CD4-positive, alpha-beta T cell treated with Interleukin-6 at 100 ng/mL for 8 hours (primary cell): Measurements from ENCODE around the gene TUBAL3.
"Not testable (repeated sequence)": the region's sequence is repeated elsewhere in the genome, so short reads cannot be mapped to it uniquely, and the experiment has no call there.

Source experiments
- DNase-seq: peaks from one replicate; pipeline ENCODE4 v3.0.0-alpha.2; 2020; ENCODE audit warnings: mixed read lengths, low spot score

Gene TUBAL3

GRCh38 chr10:5423771-5424170, 19.1 kb upstream of the TUBAL3 start:
- DNase-seq: no peak

- DNase-seq: no peak
Measured at GRCh38 chr10:5419466-5420094, 15.0 kb upstream of the TUBAL3 start.

DNA sequence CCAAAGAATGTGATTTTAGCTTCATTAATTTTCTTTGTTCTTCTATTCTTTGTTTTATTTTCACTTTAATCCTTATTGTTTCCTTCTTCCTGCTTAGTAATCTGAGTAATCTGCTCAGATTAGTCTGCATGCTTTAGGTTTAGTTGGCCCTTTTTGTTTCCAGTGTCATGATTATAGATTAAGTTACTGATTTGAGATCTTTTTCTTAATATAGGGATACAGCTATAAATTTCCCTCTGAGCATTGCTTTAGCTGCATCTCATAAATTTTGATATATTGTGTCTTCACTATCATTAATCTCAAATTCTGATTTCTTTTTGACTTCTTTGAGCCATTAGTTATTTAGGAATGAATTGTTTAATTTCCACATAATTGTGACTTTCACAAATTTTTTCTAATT, 14.0 kb upstream of the TUBAL3 start:
- no peak for DNase-seq

- DNase-seq: no peak
Measured at GRCh38 chr10:5416981-5417380, 12.4 kb upstream of the TUBAL3 start.

- no peak for DNase-seq
Measured at GRCh38 chr10:5413012-5413938, 8.6 kb upstream of the TUBAL3 start.

- peak; percentile 49 for DNase-seq
Measured at GRCh38 chr10:5412277-5412941, 7.8 kb upstream of the TUBAL3 start, which contains the start of gene NET1. NET1 (plus strand) TSS chr10:5412557; CDS start chr10:5412693, 136 bp downstream.

DNA sequence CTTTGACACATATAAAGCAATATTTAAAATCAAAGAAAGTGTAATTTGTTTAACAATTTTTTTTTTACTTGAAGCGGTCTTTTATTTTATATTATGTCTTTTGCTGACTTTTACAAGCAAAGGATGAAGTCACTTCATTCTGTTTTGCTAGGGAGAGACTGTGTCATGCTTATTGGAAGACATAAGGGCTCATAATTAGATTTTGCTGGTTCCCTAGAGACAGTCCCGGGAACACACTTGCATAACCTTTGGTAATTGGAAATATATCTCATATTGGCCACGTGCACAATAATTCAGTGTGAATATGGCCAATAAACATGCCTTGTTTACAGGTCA, 7.3 kb upstream of the TUBAL3 start:
- no peak for DNase-seq

DNA sequence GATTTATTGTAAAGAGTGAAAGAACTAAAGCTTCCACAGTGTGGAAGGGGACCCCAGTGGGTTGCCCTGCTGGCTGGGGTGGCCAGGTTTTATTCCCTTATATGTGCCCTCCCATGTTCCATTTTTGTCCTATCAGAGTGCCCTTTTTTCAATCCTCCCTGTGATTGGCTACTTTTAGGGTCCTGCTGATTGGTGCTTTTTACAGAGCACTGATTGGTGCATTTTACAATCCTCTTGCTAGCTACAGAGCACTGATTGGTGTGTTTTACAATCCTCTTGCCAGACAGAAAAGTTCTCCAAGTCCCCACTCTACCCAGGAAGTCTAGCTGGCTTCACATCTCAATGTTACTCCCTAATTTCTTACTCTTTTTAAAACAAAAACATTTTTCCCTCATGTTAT, 6.2 kb upstream of the TUBAL3 start:
- DNase-seq: not testable (repeated sequence)

- no peak for DNase-seq
Measured at GRCh38 chr10:5406918-5407317, 2.3 kb upstream of the TUBAL3 start.

DNA sequence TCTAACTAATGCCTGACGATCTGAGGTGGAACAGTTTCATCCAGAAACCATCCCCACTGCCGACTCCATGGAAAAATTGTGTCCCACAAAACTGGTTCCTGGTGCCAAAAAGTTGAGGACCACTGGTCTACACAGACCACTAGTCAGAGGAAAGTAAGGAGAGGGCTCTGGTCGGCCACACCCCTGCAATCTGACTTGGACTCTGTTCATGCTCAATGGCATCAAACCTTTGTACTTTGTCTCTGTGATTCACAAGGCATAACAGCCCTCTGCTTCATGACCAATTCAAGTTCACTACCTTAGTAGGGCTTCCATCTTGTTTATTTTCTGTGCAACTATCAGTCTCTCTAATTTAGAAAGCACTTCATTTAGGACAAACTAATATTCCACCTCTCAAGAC, 1.8 kb downstream of the TUBAL3 start:
- no peak for DNase-seq

DNA sequence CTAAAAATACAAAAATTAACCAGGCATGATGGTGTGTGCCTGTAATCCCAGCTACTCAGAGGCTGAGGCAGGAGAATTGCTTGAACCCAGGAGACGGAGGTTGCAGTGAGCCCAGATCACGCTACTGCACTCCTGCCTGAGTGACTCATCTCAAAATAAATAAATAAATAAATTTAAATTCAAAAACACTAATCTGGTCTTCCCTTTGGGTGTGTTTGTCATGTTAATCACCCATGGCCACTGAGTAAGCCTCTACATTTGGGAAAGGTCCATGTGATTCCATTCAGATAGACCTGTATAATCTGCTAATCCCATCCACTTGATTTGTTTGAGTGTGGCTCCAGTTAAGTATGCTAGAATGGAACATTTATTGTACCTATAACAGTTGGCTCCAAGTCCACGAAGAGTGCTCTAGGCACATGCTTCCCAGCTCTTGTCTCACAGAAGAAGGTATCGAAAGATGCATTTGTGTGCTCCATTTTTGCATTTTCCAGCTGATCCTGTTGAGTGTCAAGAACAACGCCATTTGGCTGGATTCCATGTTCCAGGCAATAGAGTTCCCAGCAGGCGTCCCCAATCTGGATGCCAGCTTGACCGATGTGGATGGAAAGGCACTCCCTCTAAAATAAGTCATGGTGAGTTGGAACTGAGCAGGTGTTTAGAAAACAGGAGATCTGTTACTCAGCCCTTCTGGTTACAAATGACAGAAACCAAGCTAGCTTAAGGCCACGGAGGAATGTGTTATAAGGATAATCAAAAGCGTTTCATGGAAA, 4.0 kb downstream of the TUBAL3 start:
- no peak for DNase-seq

GRCh38 chr10:5399332-5399731, 5.3 kb downstream of the TUBAL3 start:
- no peak for DNase-seq

DNA sequence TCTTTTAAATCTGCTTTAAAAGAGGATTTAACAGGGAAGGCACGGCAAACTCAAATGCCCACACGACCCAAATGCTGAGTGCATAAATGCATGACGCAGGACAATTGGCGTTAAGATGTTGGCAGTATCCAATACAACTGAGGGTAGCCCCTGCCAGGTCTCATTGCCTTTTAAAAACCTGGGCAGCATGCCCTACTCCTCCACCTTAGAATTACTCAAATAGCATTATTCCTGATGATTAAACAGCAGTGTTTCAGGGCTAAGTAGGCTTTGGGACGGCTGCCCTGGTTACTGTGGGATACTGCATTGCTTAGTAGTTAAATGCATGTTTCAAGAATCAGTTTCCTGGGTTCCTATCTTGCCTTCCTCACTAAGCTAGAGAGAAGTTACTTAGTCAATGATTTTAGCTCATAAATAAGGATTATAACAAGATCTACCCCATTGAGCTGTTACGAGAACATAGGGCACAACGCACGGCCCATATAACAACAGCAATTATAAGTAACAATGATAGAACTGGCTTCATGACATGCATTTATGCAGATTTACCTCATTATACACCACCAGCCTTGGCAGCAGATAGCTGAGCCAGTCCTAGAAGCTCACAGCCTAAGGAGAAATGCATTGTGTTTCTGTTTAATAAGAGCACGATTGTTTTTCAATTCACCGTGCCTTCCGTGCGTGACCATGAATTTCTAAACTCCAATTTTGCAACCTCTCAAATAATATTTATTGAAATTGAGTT, 7.9 kb downstream of the TUBAL3 start:
- no peak for DNase-seq

GRCh38 chr10:5395168-5395567, 9.5 kb downstream of the TUBAL3 start:
- DNase-seq: no peak

GRCh38 chr10:5393529-5393928, 11.1 kb downstream of the TUBAL3 start:
- no peak for DNase-seq

GRCh38 chr10:5391790-5392189, 12.8 kb downstream of the TUBAL3 start:
- no peak for DNase-seq

- DNase-seq: no peak
Measured at GRCh38 chr10:5390607-5391205, 13.9 kb downstream of the TUBAL3 start.

DNA sequence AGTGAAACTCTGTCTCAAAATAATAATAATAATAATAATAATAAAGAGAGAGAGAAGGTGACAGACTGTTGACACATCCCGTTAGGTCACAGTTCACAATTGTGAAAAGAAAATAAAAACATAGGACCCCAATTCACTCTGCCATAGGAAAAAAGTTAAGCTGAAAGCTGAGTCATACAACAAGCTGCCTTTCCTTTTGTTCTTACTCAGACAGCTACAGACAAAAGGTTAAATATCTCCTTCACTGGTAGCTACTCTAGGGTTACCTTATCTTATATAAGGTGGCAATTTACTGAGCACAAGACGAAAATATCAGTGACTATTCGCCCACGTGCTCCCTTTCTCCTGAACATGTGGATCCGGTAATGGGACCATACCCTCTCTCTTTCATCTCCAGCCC, 17.5 kb downstream of the TUBAL3 start:
- DNase-seq: no peak

- DNase-seq: no peak
Measured at GRCh38 chr10:5385224-5385623, 19.4 kb downstream of the TUBAL3 start.

DNA sequence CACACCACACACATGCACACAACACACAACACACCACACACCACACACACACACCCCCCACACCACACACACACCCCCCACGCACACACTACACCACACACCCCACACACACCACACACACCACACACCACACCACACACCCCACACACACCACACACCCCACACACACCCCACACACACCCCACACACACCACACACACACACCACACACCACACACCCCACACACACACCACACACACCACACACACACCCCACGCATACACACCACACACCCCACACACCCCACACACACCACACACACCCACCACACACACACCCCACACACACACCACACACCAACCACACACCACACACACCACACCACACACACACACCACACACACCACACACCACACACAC, 23.4 kb downstream of the TUBAL3 start:
- DNase-seq: no peak

DNA sequence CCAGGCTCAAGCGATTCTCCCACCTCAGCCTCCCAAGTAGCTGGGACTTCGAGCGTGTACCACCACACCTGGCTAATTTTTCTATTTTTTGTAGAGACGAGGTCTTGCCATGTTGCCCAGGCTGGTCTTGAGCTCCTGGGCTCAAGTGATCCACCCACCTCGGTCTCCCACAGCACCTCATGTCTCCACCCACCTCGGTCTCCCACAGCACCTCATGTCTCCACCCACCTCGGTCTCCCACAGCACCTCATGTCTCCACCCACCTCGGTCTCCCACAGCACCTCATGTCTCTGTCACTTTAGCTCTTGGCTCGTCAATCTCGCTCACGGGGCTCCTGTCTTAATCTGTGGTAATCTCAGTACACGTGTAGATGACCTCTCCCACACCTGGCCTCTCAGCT, 24.2 kb downstream of the TUBAL3 start:
- not testable (repeated sequence) for DNase-seq
